ENCODE results near the gene PROZ. TPM values are rescaled to one million over a fixed set of nuclear protein-coding genes. Genes with fewer than 3 reads are reported as not detected.
A peak's percentile ranks its signal among the peaks of the same experiment; 100 is the strongest.

Gene PROZ, protein sequence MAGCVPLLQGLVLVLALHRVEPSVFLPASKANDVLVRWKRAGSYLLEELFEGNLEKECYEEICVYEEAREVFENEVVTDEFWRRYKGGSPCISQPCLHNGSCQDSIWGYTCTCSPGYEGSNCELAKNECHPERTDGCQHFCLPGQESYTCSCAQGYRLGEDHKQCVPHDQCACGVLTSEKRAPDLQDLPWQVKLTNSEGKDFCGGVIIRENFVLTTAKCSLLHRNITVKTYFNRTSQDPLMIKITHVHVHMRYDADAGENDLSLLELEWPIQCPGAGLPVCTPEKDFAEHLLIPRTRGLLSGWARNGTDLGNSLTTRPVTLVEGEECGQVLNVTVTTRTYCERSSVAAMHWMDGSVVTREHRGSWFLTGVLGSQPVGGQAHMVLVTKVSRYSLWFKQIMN
- total RNA-seq (not detected), polyA plus RNA-seq (under 1 TPM in 1 of 3 donors, not detected in 2; 0.10 TPM)

DNA sequence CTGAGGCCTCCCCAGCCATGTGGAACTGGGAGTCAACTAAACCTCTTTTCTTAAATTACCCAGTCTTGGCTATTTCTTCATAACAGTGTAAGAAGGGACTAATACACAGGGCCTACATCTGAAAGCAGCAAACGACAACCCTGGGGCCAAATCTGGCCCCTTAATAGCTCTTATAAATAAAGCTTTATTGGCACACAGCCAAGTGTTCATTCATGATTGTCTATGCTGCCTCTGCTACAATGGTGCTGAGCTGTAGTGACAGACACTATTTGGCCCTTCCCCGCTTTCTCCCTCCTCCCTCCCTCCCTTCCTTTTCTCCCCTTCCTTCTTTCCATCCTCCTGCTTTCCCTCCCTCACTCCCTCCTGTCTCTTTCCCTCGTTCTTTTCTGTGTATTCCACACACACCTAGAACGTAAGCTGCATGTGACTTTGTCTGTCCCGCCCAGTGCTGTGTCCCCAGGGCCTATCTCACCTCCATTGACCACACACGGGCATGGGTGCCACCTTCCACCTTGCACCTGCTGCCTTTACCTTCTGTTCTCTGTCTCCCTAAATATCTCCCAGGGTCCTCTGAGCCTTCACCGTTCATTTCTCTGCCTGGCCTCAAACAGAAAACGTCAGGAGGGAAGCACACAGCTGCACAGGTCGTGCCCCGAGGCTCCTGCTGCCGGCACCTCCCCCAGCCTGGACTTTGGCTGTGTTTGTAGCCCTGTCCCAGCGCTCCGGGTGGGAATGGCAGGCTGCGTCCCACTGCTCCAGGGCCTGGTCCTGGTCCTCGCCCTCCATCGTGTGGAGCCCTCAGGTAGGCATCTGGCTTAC, at the start of gene PROZ:
PROZ (plus strand) TSS at position 720 of the 819 bp plus-strand sequence; CDS start at position 733, 13 bp downstream.
- H3K27me3 ChIP-seq = peaks cover 5 to 21% (median 8%) of the 10 kb centered on the region in 3 donors
- 37 to 64% methylated on average over 16 of the region's 16 CpGs for WGBS, 2 donors
- H3K27ac ChIP-seq = no peak within 1 kb of the TSS
- H3K4me3 ChIP-seq = no peak within 1 kb of the TSS
- DNase-seq = no peak
- H3K36me3 ChIP-seq = no peaks in the 10 kb centered on the region
- TF ChIP-seq POLR2A (IDR thresholded peaks at IDR 0.05) (no peak), POLR2AphosphoS5 (IDR thresholded peaks at IDR 0.05) (no peak), EP300 (IDR thresholded peaks at IDR 0.05) (no peak)
- TF ChIP-seq, protein P1, sequence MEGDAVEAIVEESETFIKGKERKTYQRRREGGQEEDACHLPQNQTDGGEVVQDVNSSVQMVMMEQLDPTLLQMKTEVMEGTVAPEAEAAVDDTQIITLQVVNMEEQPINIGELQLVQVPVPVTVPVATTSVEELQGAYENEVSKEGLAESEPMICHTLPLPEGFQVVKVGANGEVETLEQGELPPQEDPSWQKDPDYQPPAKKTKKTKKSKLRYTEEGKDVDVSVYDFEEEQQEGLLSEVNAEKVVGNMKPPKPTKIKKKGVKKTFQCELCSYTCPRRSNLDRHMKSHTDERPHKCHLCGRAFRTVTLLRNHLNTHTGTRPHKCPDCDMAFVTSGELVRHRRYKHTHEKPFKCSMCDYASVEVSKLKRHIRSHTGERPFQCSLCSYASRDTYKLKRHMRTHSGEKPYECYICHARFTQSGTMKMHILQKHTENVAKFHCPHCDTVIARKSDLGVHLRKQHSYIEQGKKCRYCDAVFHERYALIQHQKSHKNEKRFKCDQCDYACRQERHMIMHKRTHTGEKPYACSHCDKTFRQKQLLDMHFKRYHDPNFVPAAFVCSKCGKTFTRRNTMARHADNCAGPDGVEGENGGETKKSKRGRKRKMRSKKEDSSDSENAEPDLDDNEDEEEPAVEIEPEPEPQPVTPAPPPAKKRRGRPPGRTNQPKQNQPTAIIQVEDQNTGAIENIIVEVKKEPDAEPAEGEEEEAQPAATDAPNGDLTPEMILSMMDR (IDR thresholded peaks at IDR 0.05) = no peak
- intact Hi-C loops (cut with DNase I) = loop anchor here (10.0 kb wide), 1 partner anchor 463 kb away; the partner anchor contains the start of gene ATP11A
- peaks cover 0 to 3% (median 0%) of the 10 kb centered on the region in 4 donors for H3K9me3 ChIP-seq
- peaks cover 2 to 12% (median 8%) of the 10 kb centered on the region in 4 donors for H3K4me1 ChIP-seq

DNA sequence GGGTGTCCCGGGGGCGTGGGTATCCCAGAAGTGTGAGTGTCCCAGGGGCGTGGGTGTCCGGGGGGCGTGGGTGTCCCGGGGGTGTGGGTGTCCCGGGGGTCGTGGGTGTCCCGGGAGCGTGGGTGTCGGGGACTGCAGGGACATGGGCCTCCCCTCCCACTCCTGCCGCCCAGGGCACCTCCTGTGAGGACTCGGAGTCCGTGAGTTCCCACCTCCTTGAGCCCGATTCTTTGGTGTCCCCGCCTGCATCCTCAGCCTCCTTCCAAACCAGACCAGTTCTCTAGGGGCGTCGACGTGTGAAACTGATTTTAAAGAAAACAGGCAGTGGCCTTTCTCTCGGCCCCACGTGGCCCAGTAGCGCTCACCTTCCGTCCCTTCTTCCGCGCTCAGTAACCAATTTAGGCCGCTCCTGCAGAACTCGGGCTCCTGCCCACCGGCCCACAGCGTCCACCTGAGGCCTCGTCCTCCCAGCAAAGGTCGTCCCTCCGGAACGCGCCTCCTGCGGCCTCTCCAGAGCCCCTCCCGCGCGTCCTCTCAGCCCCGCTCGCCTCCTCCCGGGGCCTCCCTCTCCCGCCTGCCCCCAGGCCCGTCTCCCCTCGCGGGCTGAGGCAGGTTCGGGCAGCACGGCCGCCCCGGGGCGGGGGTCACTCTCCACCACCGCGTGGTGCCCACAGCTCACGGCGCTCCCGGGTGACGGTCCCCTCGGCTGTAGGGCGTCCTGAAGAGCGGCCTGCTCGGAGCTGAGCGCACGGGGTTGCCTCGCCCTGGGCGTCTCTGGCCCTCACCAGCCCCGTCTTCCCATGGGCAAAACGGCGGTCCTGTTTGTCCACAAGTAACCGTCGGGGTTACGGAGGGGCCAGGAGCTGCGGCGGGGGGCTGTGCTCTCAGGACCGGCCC, 49.0 kb upstream of the PROZ start:
- DNase-seq = peak; percentile 58
- Histone ChIP-seq H3K9me3 (no peaks in the 10 kb centered on the region), H3K36me3 (no peaks in the 10 kb centered on the region), H3K27ac (no peak overlapping the region), H3K4me3 (peak overlapping the region in 2 of 4 donors; percentile 41 to 45), H3K27me3 (peaks cover 18 to 41% (median 26%) of the 10 kb centered on the region in 3 donors), H3K4me1 (peaks cover 0 to 17% (median 15%) of the 10 kb centered on the region in 4 donors)
- WGBS, 2 donors = 42 to 43% methylated on average over 73 of the region's 73 CpGs
- no peak for TF ChIP-seq POLR2A (IDR thresholded peaks at IDR 0.05)
- no peak for TF ChIP-seq POLR2AphosphoS5 (IDR thresholded peaks at IDR 0.05)
- TF ChIP-seq, protein P1 (IDR thresholded peaks at IDR 0.05) = no peak
- TF ChIP-seq EP300 (IDR thresholded peaks at IDR 0.05) = no peak
- intact Hi-C loops (cut with DNase I) = no loop called here

DNA sequence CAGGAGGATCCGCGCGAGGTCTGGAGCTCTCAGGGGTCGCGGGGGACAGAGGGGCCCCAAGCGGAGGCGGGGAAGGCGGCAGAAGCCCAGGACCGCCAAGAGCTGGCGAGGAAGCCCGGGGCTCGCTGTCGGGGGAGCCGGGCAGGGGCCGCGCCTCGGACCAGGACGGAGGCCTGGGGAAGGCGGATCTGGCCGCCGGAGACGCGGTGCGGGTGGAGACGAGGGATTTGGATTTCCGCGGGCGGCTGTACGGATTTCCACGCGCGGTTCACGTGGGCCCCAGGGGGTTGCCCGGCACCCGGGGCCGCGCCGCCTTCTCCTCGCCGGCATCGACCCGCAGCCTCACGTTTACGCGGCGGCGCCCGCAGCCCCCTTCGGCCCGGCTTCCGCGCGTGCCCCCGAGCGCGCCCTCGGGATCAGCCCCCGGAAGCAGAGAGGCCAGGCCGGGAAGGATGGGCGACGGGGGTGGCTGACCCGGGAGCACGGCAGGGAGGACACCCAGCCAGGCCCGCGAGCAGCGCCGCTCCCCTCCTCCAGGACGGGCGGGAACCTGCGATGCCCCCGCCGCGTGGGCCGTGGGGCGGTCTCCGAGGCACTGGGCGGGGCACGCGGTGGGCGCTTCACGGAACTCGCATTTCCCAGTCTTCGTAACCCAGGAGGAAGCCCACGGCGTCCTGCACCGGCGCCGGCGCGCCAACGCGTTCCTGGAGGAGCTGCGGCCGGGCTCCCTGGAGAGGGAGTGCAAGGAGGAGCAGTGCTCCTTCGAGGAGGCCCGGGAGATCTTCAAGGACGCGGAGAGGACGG, 48.2 kb upstream of the PROZ start:
- peak; percentile 46 for DNase-seq
- Histone ChIP-seq H3K27me3 (peaks cover 18 to 38% (median 26%) of the 10 kb centered on the region in 3 donors), H3K4me1 (peaks cover 0 to 17% (median 15%) of the 10 kb centered on the region in 4 donors), H3K9me3 (no peaks in the 10 kb centered on the region), H3K4me3 (peak overlapping the region in 3 of 4 donors; percentile 33 to 45 (median 41)), H3K36me3 (no peaks in the 10 kb centered on the region), H3K27ac (no peak overlapping the region)
- WGBS, 2 donors = 3 to 4% methylated on average over 99 of the region's 99 CpGs
- TF ChIP-seq EP300 (IDR thresholded peaks at IDR 0.05) (no peak), POLR2A (IDR thresholded peaks at IDR 0.05) (no peak), POLR2AphosphoS5 (IDR thresholded peaks at IDR 0.05) (no peak)
- TF ChIP-seq, protein P1 (IDR thresholded peaks at IDR 0.05) = no peak
- intact Hi-C loops (cut with DNase I) = no loop called here

All from sigmoid colon (tissue), 7 donors.